Osteocyte (in vitro differentiated cells): ENCODE measurements around the gene CLASP1. TPM values are rescaled to one million over a fixed set of nuclear protein-coding genes. Genes with fewer than 3 reads are reported as not detected.

Experiments
- DNase-seq: peaks from one replicate; pipeline ENCODE4 v3.0.0; 2021; ENCODE audit warnings: mixed read lengths; ENCODE audit not compliant: unreplicated experiment; ENCODE audit errors: extremely low spot score
- H3K27ac Mint-ChIP-seq: one replicate; pipeline ENCODE4 v1.8.0; 2021; ENCODE audit warnings: mild to moderate bottlenecking, mixed read lengths; ENCODE audit not compliant: unreplicated experiment
- H3K27me3 Mint-ChIP-seq: one replicate; pipeline ENCODE4 v1.8.0; 2021; ENCODE audit warnings: mixed read lengths; ENCODE audit not compliant: unreplicated experiment
- H3K36me3 Mint-ChIP-seq: one replicate; pipeline ENCODE4 v1.8.0; 2021; ENCODE audit warnings: mixed read lengths; ENCODE audit not compliant: unreplicated experiment
- H3K4me1 Mint-ChIP-seq: one replicate; pipeline ENCODE4 v1.8.0; 2021; ENCODE audit warnings: mixed read lengths; ENCODE audit not compliant: unreplicated experiment
- H3K4me3 Mint-ChIP-seq: one replicate; pipeline ENCODE4 v1.8.0; 2021; ENCODE audit warnings: mild to moderate bottlenecking, moderate library complexity, mixed read lengths; ENCODE audit not compliant: unreplicated experiment
- H3K9me3 Mint-ChIP-seq: one replicate; pipeline ENCODE4 v1.8.0; 2021; ENCODE audit warnings: mixed read lengths; ENCODE audit not compliant: unreplicated experiment
- total RNA-seq: library from RNA; stranded (reverse); gene quantifications from 2 replicates; pipeline ENCODE4 v1.2.1, GENCODE V29; 2021
- TF ChIP-seq, protein P1 (sequence below): fragments of 200-600 bp; sonication (generic); IDR thresholded peaks from 2 replicates; pipeline ENCODE4 v1.5.0; 2021; ENCODE audit warnings: antibody characterized with exemption, mild to moderate bottlenecking, moderate library complexity

Gene CLASP1
- total RNA-seq, 1 donor from 2014 or later, result 59.9 TPM

DNA sequence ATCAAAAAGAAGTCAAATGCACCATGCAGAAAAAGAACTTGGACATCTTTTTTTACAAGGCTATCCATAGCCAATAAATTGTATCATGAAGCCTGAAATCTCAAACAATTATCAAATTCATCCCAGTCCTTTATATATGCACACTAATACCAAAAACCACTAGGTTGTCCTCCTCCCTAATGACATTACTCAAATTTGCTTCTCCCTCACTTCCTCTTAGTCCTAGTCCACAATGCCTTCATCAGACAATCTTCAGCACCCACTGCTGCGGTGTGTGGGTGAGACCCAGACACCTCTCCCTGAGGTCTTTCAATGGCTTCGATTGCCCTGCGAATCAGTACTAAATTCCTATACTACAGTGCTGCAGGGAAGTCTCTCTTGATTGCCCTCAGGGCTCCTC is 58.1 kb downstream of the CLASP1 start:
- no peaks in the 10 kb centered on the region for H3K9me3 Mint-ChIP-seq
- no peak overlapping the region for H3K27ac Mint-ChIP-seq
- peaks cover 7% of the 10 kb centered on the region for H3K36me3 Mint-ChIP-seq
- TF ChIP-seq, protein P1, sequence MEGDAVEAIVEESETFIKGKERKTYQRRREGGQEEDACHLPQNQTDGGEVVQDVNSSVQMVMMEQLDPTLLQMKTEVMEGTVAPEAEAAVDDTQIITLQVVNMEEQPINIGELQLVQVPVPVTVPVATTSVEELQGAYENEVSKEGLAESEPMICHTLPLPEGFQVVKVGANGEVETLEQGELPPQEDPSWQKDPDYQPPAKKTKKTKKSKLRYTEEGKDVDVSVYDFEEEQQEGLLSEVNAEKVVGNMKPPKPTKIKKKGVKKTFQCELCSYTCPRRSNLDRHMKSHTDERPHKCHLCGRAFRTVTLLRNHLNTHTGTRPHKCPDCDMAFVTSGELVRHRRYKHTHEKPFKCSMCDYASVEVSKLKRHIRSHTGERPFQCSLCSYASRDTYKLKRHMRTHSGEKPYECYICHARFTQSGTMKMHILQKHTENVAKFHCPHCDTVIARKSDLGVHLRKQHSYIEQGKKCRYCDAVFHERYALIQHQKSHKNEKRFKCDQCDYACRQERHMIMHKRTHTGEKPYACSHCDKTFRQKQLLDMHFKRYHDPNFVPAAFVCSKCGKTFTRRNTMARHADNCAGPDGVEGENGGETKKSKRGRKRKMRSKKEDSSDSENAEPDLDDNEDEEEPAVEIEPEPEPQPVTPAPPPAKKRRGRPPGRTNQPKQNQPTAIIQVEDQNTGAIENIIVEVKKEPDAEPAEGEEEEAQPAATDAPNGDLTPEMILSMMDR, result no peak
- no peaks in the 10 kb centered on the region for H3K27me3 Mint-ChIP-seq
- H3K4me1 Mint-ChIP-seq, result peaks cover 14% of the 10 kb centered on the region
- DNase-seq, result no peak
- no peak overlapping the region for H3K4me3 Mint-ChIP-seq

DNA sequence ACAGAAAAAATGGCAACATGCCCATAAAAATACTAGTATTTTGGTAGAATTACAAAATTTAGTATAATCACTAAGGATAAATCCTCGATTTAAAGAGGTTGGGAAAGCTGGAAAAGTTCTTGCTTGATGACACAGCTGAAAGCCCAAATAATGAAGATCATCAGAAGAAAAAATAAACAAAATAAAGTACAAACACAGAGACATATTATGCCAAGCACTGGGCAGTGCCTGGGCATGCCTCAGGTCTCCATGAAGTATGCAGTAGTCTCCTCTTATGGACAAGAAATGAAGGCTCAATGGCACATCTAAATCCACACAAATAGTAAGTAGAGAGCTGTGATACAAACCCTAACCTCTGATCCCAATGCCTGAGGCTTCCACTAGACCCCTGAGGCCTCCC is 60.9 kb downstream of the CLASP1 start:
- no peaks in the 10 kb centered on the region for H3K27me3 Mint-ChIP-seq
- peaks cover 8% of the 10 kb centered on the region for H3K36me3 Mint-ChIP-seq
- H3K27ac Mint-ChIP-seq, result peak overlapping the region; percentile 65
- H3K9me3 Mint-ChIP-seq, result no peaks in the 10 kb centered on the region
- no peak overlapping the region for H3K4me3 Mint-ChIP-seq
- TF ChIP-seq, protein P1, result no peak
- H3K4me1 Mint-ChIP-seq, result peaks cover 10% of the 10 kb centered on the region
- DNase-seq, result no peak

DNA sequence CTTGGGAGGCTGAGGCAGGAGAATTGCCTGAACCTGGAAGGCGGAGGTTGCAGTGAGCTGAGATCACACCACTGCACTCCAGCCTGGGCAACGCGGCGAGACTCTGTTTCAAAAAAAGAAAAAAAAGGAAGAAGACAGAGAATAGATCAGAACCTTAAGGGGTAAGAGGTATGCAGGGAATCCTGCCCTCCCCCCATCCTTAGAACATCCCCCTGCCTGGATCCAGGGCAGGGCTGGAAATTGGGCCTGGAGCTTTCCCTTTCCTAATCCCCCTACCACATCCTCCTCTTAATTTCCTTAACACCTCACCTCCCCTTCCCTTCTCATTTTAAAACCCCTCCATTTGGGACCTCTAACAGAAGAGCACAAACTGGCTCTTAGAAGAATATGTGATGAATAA is 62.1 kb downstream of the CLASP1 start:
- Mint-ChIP-seq H3K4me1 (peaks cover 10% of the 10 kb centered on the region), H3K27ac (no peak overlapping the region), H3K27me3 (no peaks in the 10 kb centered on the region), H3K4me3 (no peak overlapping the region), H3K36me3 (peaks cover 8% of the 10 kb centered on the region), H3K9me3 (no peaks in the 10 kb centered on the region)
- DNase-seq, result no peak
- TF ChIP-seq, protein P1, result no peak

GRCh38 chr2:121584741-121585140 is 64.5 kb downstream of the CLASP1 start:
- H3K27me3 Mint-ChIP-seq, result no peaks in the 10 kb centered on the region
- peaks cover 17% of the 10 kb centered on the region for H3K4me1 Mint-ChIP-seq
- TF ChIP-seq, protein P1, result no peak
- H3K36me3 Mint-ChIP-seq, result peaks cover 8% of the 10 kb centered on the region
- DNase-seq, result no peak
- H3K27ac Mint-ChIP-seq, result no peak overlapping the region
- no peaks in the 10 kb centered on the region for H3K9me3 Mint-ChIP-seq
- H3K4me3 Mint-ChIP-seq, result no peak overlapping the region

- Mint-ChIP-seq H3K4me3 (no peak overlapping the region), H3K27me3 (no peaks in the 10 kb centered on the region), H3K9me3 (no peaks in the 10 kb centered on the region), H3K36me3 (peaks cover 7% of the 10 kb centered on the region), H3K27ac (no peak overlapping the region), H3K4me1 (peaks cover 25% of the 10 kb centered on the region)
- TF ChIP-seq, protein P1, result no peak
- DNase-seq, result no peak
These were observed 65.7 kb downstream of the CLASP1 start for GRCh38 chr2:121583555-121583954.
